GM20000 (cell line): Measurements from ENCODE around the gene TMPRSS4.

Source experiments
- DNase-seq: peaks from one replicate; pipeline ENCODE4 v3.0.0; 2012; ENCODE audit warnings: low spot score
- TF ChIP-seq, protein P1 (sequence below): IDR thresholded peaks from 2 replicates; pipeline ENCODE4 v1.5.1; 2012; ENCODE audit warnings: mild to moderate bottlenecking, control low read depth; ENCODE audit errors: extremely low read depth, missing control alignments

Gene TMPRSS4

DNA sequence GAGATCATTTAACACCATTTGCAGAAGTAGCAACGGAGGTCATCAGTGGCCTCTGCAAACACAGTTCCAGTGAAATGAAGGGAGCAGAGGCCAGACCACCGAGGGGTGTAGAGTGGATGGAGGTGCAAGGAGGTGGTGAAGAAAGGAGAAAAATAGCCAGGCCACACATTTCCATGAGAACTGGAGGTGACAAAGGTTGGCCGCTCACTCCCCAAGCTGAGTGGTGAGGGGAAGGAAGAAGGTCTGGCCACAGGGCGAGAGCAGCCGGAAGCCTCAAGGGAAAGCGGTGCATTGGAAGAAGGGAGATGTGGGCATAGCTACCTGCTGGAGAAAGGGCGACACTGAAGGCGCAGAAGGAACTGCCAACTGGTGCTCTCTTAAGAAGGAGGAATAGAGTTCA, 20.1 kb upstream of the TMPRSS4 start:
- TF ChIP-seq, protein P1, sequence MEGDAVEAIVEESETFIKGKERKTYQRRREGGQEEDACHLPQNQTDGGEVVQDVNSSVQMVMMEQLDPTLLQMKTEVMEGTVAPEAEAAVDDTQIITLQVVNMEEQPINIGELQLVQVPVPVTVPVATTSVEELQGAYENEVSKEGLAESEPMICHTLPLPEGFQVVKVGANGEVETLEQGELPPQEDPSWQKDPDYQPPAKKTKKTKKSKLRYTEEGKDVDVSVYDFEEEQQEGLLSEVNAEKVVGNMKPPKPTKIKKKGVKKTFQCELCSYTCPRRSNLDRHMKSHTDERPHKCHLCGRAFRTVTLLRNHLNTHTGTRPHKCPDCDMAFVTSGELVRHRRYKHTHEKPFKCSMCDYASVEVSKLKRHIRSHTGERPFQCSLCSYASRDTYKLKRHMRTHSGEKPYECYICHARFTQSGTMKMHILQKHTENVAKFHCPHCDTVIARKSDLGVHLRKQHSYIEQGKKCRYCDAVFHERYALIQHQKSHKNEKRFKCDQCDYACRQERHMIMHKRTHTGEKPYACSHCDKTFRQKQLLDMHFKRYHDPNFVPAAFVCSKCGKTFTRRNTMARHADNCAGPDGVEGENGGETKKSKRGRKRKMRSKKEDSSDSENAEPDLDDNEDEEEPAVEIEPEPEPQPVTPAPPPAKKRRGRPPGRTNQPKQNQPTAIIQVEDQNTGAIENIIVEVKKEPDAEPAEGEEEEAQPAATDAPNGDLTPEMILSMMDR, result no peak
- DNase-seq, result no peak

DNA sequence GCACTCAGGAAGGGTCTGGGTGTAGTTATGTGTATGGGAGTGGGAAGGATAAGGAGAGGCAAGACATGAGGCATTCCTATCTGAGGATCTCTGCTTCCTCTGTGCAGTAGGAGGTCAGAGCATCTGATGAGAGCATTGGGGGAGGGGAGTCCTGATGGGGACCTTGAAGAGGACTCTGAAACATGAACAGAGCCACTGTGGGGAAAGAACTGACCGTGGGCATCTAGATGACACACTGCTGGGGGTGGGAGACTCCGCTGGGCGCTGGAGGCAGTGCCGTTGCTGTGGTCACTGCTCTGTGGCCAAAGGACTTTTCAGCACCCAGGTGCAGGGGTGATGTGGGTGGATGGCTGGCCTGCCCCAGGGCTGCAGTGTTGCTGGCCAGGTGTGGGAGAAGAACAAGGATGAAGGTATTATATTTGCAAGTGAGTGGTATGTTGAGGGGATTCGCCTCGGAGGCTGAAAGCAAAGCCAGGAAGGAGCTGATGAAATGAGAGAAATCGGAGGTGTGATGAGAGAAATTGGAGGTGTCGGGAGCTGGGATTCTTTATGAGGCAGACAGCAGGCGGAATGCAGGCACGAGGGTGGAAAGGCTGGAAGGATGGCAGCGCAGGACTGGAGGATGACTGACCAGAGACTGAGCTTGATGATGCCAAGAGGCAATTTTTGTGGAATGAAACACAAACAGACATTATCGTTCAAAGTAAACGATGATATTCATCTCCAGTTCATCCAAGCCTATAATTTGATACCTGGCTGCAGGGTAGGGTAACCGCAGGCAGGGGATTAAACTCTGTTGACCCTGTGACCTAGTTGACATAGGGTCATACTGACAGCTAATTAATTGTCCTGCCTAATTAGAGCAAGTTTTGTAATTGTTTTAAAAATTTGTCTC, 19.4 kb upstream of the TMPRSS4 start:
- TF ChIP-seq, protein P1, result no peak
- DNase-seq, result no peak

DNA sequence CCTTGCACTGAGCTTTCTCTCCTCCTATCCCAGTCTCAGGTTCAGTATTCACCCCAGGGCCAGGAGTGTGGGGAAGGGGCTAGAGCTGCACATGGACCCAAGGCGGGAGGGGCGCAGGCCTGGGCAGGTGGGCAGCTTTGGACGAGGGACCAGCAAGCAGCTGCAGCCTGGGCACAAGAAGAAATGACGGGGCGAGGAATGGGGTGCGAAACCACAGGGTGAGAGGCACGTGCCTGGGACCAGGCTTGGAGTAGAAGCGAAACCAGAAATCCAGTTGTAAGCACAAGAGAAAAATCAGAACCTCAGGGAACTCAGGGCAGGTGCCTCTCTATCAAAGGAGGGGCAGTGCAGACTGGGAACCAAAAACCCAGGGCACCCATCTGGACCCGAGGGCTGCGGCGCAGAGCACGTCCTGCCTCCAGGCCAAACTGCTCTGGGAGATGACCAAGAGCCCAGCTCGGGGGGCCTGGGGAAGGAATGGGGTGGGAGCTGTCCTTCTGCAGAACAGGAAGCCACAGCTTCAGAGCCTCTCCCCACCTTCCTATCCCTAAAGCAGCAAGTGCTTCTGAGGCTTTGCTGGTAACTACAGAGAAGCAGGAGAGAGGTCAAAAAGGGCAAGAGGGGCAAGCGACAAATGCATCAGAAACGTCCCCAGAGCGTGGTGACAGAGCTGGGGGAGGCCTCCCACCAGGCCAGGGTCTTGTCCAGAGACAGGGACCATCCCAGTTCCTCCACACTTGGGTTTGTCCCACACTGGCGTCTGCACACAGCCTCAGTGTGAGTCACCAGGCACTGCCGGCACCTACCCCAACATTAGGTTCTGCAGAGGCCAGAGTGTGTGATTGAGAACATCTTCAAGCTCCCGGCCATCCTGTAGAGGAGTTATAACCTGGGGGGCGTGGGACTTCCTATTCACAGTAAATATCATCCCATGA, 18.3 kb upstream of the TMPRSS4 start:
- TF ChIP-seq, protein P1, result no peak
- no peak for DNase-seq

DNA sequence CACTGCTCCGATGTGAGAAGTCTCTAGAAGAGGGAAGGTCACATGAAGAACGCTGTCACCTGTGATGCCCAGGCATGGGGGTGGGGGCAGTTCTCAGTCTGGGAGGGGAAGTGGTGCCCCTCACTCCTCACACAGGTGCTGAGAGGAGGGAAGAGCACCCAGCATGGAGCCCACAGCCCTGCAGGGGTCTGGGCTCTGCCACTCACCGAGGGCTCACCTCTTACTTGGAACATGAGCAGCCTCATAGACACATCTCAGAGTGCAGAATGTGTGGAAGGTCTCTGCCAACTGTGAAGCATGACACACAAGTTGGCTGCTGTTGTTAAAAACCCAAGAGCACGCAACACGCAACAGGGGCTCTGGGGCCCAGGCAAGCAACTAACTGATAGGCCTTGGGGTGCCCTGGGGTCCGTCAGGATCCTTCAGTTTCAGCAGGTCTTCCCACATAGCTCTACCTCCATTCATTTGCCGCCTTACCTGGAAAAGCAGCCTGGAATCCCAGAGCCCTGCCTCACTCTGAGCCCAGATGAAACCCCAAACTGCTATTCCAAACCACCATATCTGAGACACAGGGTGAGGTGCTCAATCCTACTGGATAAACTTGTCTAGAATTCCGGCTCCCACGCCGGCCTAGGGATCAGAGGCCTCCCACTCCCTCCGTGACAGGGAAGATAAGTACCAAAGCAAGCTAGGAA, 17.5 kb upstream of the TMPRSS4 start:
- TF ChIP-seq, protein P1, result no peak
- no peak for DNase-seq

DNA sequence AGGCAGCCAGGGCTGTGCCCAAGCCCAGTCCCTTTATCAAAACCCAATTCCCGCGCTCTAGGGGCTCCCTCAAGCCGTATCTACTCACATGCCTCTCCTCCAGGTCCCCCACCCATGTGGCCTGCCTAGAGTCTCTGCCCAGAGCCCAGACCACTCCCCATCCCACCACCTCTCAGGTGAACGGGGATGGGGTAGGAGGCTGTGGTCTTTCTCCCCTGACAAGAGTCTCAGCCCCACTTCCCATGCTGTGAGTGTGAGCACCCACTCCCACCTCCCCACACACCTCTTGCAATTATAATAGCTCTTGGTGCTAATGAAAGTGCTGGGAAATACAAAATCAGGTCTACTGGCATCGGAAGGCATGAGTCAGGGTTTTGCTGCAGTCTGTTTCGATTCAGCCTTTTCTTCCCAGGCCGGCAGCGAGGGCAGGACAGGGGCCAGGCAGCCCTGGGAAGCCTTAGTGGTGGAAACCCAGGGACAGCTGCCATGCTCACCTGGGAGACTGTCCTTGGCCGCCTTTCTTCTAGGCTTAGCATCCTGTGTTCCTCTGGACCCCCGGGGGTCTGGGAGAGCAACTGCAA, 16.7 kb upstream of the TMPRSS4 start:
- TF ChIP-seq, protein P1, result no peak
- DNase-seq, result no peak

DNA sequence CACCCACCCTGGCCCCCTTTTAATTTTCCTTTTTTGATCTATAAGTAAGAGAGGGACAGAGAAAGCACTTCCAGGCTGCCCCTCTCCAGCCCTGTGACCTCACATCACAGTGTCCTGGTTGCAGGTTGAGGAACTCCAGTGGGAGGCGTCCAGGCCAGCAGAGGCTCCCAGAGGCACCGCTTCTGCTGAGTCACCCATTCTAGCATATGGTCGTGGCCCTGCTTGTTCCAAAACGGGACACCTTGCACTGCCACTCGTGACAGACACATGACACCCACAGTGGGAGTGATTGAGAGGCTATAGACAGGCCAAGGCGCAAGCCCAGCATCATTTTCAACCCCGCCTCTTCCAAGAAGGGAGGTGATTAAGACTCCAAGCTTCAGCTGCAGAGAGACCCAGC, 16.0 kb upstream of the TMPRSS4 start:
- TF ChIP-seq, protein P1, result no peak
- DNase-seq, result no peak
